KOPT-K1 (cell line): ENCODE data around the gene ADM.

Experiments
- H3K27ac ChIP-seq: fragments of 200-600 bp; sonication (generic); 2 replicates; pipeline ENCODE4 v1.5.1; 2016; ENCODE audit warnings: antibody characterized with exemption, mild to moderate bottlenecking, low read depth, low read length; ENCODE audit not compliant: poor library complexity, severe bottlenecking
- H3K36me3 ChIP-seq: fragments of 200-600 bp; sonication (generic); 2 replicates; pipeline ENCODE4 v1.5.1; 2017; ENCODE audit warnings: antibody characterized with exemption, mild to moderate bottlenecking, low read length, moderate library complexity; ENCODE audit not compliant: insufficient read depth
- H3K9me3 ChIP-seq: fragments of 200-600 bp; sonication (generic); 2 replicates; pipeline ENCODE4 v1.5.1; 2017; ENCODE audit warnings: antibody characterized with exemption, low read length, mild to moderate bottlenecking; ENCODE audit not compliant: insufficient read depth, poor library complexity, severe bottlenecking

Gene ADM

DNA sequence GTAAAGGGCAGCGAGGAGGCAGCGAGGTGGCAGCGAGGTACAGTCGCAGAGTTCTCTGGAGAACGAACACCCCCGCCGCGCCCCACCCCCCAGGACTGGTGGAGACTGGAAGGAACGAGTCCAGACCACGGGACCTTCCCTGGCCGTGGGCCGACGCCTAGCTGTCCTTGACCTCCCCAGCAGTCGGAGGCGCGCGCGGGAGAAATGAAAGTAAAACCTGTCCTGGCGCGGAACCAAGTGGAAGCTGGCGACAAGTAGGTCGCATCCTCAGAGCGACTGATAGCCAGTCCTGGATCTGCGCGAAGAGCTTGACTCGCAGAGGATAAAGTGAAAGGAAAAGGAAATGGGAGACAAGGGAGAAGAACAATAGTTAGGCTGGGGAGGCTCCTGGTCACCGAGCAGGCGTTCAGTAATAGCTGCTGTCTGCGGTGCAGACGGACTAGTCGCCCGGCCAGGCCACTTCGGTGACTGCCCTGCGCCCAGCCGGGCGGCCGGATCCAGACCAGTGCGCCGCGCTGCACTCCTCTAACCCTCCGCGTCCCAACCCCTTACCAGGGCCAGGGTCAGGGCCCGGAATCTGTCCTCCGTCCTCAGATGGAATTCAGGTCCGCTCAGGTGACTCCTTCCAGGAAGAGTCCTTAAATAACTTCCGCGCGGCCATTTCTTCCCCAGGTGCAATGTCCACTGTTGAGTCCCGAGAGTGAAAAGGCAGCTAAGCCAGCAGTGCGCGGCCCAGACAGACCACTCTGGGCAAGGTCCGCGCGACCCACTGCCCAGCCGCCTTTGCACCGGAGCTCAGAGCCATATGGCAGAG is 1.9 kb upstream of the ADM start:
- Histone ChIP-seq H3K27ac (no peak overlapping the region), H3K36me3 (no peaks in the 10 kb centered on the region), H3K9me3 (no peaks in the 10 kb centered on the region)

DNA sequence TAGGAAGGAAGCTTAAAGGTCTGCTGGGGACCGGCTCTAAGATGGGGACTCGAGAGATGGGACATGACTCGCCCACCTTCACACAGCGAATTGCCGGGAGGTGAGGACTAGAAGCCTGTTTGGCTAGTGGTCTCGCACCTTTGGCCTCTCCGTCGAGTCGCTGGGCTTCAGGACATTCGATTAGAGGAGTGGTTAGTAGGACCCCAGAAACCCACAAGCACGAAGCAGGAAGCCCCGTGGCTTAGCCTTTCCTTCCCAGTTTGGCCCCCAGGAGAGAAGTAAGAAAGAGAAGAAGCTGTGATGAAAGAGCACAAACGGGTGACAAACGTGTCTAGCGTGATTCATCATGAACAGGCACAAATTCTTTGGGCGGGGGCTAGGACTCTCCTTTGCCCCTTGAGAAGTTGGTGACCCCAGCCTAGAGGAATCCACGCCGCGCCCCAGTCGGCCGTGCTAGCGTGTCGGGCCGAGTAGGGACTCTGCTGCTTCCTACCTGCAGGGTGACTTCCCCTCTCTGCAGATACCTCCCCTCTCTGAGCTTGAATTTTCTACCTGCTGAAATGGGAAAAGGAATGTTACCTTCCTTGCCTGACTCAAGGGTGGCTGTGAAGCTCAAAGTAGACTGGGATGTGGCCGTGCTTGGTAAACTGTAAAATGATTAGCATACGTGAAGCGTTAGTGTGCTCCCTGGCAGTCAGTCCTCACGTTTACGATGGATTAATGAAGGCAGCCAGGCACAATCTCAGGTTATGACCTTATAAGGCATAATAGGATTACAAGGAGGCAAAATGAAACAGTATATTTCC is 1.1 kb upstream of the ADM start:
- Histone ChIP-seq H3K36me3 (no peaks in the 10 kb centered on the region), H3K27ac (no peak overlapping the region), H3K9me3 (no peaks in the 10 kb centered on the region)

DNA sequence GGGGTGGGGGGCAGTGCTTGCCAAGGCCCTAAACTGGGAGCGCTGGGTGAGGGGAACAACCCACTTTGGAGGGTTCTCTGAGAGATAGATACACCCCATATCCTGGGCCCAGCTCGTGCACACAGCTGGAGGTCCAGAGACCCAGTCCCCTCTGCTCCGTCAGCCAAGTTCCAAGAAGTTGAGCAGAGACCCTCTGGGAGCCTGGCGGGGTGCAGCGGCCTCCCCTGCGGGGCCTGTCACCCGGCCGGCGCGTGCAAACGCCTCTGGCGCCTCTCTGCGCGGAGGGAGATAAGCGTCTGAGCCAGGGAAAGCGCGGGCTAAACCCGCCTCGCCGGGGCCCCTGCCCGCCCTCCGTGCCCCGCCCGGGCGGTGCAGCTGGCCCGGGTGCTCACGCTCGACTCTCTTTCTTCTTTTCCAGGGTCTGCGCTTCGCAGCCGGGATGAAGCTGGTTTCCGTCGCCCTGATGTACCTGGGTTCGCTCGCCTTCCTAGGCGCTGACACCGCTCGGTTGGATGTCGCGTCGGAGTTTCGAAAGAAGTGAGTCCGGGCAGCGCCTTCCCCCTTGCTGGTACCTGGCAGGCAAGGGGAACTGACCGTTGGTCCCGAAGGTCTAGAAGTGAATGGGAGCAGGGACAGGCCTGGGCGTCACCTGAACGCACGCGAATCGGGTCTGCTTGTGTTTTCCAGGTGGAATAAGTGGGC is 540 bp downstream of the ADM start:
- Histone ChIP-seq H3K9me3 (no peaks in the 10 kb centered on the region), H3K27ac (no peak overlapping the region), H3K36me3 (no peaks in the 10 kb centered on the region)

DNA sequence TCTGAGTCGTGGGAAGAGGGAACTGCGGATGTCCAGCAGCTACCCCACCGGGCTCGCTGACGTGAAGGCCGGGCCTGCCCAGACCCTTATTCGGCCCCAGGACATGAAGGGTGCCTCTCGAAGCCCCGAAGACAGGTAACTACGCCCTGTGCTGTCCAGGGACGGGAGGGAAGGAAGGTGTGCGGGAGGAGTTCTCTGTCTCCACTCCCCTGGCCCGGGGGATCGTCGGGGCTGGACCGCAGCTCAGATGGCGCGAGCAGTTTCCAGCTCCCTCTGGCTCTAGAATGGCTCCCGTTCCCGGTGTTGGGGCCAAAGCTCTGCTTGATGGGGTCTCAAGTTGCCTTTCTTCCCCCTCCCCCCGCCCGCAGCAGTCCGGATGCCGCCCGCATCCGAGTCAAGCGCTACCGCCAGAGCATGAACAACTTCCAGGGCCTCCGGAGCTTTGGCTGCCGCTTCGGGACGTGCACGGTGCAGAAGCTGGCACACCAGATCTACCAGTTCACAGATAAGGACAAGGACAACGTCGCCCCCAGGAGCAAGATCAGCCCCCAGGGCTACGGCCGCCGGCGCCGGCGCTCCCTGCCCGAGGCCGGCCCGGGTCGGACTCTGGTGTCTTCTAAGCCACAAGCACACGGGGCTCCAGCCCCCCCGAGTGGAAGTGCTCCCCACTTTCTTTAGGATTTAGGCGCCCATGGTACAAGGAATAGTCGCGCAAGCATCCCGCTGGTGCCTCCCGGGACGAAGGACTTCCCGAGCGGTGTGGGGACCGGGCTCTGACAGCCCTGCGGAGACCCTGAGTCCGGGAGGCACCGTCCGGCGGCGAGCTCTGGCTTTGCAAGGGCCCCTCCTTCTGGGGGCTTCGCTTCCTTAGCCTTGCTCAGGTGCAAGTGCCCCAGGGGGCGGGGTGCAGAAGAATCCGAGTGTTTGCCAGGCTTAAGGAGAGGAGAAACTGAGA is 1.4 kb downstream of the ADM start:
- H3K36me3 ChIP-seq, result no peaks in the 10 kb centered on the region
- H3K9me3 ChIP-seq, result no peaks in the 10 kb centered on the region
- H3K27ac ChIP-seq, result no peak overlapping the region

DNA sequence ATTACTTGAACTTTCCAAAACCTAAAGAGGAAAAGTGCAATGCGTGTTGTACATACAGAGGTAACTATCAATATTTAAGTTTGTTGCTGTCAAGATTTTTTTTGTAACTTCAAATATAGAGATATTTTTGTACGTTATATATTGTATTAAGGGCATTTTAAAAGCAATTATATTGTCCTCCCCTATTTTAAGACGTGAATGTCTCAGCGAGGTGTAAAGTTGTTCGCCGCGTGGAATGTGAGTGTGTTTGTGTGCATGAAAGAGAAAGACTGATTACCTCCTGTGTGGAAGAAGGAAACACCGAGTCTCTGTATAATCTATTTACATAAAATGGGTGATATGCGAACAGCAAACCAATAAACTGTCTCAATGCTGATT is 2.1 kb downstream of the ADM start:
- H3K27ac ChIP-seq, result no peak overlapping the region
- H3K9me3 ChIP-seq, result no peaks in the 10 kb centered on the region
- no peaks in the 10 kb centered on the region for H3K36me3 ChIP-seq

DNA sequence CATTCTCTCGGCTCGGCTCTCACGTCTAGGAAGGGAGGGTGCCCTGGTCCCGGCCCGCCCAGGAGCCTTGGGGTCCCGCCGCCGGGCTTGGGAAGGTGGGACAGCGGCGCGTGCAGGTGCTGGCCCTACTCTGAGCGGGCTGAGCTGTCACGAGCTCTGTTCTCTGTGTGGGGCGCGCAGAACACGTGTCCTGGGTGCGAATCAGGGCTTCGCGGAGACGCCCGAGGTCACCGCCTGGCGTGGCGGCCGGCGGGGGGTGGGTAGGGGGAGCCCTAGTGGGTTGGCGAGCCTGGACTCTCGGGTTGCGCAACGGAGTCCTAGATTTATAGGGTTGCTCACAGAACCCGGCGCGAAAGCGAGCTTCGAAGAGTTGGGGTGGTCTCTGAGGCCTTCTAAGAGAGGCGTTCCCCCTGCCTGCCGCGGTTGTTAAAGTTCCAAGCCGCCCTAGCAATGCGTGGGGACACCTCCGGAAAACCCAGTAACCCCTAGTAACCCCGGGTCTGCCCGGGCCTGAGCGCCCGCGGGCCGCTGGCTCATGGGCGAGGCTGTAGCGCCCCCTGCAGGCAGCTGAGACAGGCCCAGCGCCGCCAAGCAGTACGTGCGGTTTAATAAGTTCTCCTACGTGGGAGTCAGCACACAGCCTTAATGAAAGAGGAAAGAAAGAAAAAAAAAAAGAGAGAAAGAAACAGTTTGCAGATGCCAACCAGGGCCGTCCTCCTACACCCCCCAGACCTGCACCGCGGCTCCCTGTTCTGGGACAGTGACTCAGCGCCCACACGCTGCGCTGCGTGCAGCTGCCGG is 2.7 kb downstream of the ADM start:
- no peaks in the 10 kb centered on the region for H3K9me3 ChIP-seq
- H3K27ac ChIP-seq, result peak overlapping the region; percentile 17
- no peaks in the 10 kb centered on the region for H3K36me3 ChIP-seq

DNA sequence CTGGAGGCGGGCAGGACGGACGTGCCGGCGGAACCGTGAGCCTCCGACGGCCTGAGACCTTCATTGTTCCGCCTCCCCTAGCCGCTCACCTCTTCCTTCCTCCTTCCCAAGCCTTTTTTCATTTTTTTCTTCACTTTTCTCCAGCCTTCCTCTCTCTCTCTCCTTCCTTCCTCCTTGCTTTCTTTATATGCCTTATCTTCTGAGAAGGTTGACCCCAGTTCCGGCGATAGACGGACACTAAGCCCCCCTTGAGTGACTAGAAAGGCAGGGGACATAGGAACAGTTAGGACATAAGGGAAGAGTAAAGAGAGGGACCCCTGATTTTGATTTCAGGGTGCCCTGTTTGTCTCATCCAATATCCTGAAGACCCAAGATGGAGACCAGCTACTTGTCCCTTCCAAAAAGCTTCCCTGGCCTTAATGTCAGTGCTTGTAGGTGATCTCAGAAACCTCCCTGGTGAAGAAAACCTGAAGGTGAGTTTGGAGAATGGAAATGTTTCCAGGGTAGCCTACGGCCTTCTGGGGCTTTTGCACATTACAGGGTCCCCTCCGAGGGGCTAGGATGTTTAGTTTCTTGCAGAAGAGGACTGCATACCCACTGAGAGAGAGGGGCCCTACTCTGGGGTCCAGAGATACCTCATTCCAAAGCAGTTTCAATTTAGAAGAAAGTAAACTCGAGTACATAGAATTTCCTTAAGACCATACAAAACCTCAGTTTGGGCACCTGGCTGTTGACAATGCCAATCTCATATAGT is 3.5 kb downstream of the ADM start:
- no peaks in the 10 kb centered on the region for H3K36me3 ChIP-seq
- H3K27ac ChIP-seq, result peak overlapping the region; percentile 17
- H3K9me3 ChIP-seq, result no peaks in the 10 kb centered on the region

DNA sequence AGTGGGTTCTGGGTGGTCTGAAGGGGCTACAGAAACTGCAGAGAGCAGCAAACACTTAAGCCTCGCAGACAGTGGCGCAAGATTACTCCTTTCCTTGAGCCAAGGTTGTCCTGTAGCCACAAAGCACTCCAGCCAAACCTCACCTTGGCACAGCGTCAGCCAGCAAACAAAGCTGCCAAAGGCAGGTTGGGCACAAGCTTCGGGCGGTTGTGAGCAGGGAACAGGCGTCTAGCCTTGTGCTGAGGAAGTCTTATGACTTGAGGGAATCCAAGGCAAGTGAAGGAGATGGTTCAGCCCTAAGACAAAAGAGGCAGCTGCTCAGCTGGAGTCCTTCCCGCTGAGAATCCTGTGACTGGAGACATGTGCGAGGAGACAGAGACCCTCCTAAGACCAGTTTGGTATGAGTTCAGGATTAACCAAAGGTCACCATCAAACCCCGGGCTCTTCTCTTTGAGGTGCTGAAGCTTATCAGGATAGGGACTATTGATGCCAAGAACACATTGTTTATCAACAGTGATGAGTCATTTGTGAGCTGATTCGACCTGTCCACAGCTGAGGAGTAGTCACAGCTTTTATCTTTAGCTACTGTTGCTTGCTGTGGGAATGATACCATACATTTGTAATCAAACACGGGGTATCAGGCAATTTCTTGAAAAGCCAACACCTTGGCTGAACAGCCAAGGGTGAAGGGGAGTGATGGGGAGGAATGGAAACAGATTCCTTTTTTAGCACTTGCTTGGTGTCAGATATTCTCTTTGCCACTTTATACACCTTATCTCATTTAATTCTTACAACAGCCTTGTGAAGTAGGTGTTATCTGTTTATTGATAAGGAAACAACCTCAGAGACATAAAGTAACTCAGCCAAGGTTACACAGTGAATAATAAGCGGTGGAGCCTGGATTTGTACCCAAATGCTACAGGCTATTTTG is 4.6 kb downstream of the ADM start:
- H3K27ac ChIP-seq, result no peak overlapping the region
- H3K36me3 ChIP-seq, result no peaks in the 10 kb centered on the region
- no peaks in the 10 kb centered on the region for H3K9me3 ChIP-seq

DNA sequence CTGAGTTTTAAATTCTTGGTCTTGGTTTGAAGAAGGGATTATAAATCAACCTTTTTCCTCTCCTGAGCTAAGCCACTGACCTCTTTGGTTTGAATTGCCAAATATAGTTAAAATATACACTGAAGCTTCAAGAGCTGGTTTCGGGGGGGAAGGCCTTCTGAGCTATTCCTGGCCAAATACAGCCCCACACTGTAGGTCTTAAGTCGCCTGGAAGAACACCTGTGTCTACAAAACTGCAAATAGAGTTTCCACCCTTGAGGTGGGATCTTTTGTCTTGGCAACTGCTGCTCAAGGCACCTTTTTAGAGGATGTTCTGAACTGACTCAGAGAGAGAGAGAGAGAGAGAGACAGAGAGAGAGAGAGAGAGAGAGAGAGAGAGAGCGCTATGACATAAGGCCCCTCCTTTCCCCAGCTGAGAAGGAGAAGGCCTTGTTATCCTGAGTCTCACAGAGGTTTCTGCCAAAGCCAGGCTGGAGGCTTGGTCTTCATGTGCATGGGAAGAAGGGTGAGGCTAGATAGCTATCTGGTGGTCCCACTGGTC is 5.5 kb downstream of the ADM start:
- Histone ChIP-seq H3K36me3 (no peaks in the 10 kb centered on the region), H3K27ac (no peak overlapping the region), H3K9me3 (no peaks in the 10 kb centered on the region)

DNA sequence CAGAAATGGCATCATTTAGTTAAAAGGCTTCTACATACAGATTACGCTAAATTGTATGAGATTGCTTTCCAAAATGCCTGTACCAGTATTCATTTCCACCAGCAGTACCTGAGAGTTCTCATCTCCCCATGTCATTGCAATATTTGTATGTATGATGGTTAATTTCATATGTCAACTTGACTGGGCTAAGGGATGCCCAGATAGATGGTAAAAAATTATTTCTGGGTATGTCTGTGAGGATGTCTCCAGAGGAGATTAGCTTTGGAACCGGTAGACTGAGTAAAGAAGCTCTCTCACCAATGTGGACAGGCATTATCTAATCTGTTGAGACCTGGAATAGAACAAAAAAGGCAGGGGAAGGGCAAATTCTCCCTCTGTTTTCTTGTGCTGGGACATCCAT is 6.9 kb downstream of the ADM start:
- no peaks in the 10 kb centered on the region for H3K36me3 ChIP-seq
- H3K27ac ChIP-seq, result no peak overlapping the region
- no peaks in the 10 kb centered on the region for H3K9me3 ChIP-seq

DNA sequence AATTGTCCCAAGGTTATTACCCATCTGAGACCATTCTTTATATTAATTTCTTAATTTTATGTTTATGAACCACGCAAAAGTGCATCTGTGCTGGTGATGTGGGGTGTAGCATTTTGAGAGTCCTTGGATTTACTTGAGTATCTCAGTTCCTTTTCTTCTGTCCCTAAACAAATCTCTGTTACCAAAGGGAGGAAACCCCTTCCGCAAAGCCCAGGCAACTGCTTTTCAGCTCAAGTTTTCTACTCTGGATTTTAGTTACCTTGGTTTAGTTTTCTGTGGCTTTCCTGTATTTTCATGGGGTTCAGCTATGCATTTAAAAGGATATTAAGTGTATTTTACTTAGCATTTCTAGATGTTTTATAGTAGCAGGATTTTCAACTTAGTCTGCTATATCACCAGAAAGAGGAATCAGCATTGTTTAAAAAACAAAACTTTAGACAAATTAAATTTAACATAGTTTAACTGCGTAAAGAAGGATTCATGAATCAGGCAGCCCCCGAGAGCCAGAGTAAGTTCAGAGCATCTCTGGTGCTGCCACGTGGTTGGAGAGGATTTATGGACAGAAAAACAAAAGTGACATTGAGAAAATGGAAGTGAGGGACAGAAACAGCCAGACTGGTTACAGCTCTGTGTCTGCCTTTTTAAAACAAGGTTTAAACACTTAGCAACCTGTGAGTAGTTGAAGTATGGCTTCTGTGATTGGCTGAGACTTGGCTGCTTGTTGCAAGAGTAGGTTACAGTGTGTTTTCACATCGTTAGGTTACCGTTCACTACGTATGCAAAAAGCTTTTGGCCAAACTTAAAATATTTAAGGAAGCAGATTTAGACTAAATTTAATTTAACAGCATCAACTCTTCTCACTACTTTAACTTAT is 9.6 kb downstream of the ADM start:
- Histone ChIP-seq H3K36me3 (no peaks in the 10 kb centered on the region), H3K27ac (no peak overlapping the region), H3K9me3 (no peaks in the 10 kb centered on the region)

DNA sequence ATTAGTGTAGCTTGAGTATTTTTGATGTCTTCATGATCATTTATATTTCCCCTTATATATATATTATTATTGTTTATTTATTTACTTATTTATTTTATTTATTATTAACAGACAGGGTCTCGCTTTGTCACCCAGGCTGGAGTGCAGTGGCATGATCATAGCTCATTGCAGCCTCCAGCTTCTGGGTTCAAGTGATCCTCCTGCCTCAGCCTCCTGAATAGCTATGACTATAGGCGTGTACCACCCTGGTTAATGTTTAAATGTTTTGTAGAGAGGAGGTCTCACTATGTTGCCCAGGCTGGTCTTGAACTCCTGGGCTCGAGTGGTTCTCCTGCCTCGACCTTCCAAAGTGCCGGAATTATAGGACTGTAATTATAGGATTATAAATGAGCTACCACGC is 10.2 kb downstream of the ADM start:
- Histone ChIP-seq H3K27ac (no peak overlapping the region), H3K36me3 (no peaks in the 10 kb centered on the region), H3K9me3 (no peaks in the 10 kb centered on the region)
